Suprapubic skin (tissue), 3 donors: ENCODE results near the gene FAP.

Source experiments
- CTCF ChIP-seq, 2 donors: fragments of 200-600 bp in 1 of 2; fragments of 450-650 bp in 1 of 2; sonication (generic) in 1 of 2; IDR thresholded peaks; one replicate each; pipeline ENCODE4 v1.5.1; 2016 to 2019; ENCODE audit warnings: antibody characterized with exemption in 2 of 2, mild to moderate bottlenecking in 1 of 2, moderate library complexity in 1 of 2
- POLR2AphosphoS5 ChIP-seq, 3 donors: sonication (generic); formaldehyde crosslinking; IDR thresholded peaks; one replicate each; pipeline ENCODE4 v1.6.1; 2017; ENCODE audit warnings: antibody characterized with exemption in 3 of 3

- TF ChIP-seq CTCF (IDR thresholded peaks at IDR 0.05) (no peak), POLR2AphosphoS5 (IDR thresholded peaks at IDR 0.05) (no peak)
Measured at GRCh38 chr2:162197069-162197825, 46.0 kb downstream of the FAP start.
